Measurements from ENCODE around the gene MSI2. TPM values are rescaled to one million over a fixed set of nuclear protein-coding genes. Genes with fewer than 3 reads are reported as not detected.

MSI2 gene
- total and polyA plus RNA-seq, 2 experiments from 2014 or later, result 18.9 to 41.8 TPM

DNA sequence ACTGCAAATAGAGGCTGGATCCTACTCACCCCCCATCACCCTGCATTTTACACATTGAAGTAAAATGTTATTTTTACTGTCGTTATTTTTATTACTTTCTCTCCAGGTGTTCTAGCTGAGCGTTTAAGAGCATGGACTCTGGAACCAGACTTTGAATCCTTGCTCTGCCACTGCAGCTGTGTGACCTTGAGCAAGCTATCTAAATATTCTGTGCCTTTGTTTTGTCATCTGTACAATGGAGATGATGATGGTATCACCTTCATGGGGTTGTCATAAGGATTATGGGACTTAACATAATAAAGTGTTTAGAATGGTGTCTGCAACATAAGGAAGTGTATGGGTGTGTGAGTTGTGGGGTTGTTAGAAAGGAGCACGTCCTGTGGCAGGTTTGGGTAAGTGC, 17.8 kb downstream of the MSI2 start:
- H3K27ac ChIP-seq (ENCODE audit: low read depth), result no peak overlapping the region
- ATAC-seq, result no peak
- Mint-ChIP-seq H3K4me1 (peaks cover 32% of the 10 kb centered on the region), H3K27ac (no peak overlapping the region), H3K27me3 (ENCODE audit: insufficient read depth, low read depth, poor library complexity) (peaks cover 2% of the 10 kb centered on the region), H3K4me3 (no peak overlapping the region), H3K36me3 (ENCODE audit: low read depth) (peaks cover 30% of the 10 kb centered on the region), H3K9me3 (no peaks in the 10 kb centered on the region)
- no peak overlapping the region for H2AFZ ChIP-seq
- DNase-seq (ENCODE audit: low spot score), result no peak
- H3K4me1 ChIP-seq (ENCODE audit: insufficient read depth), result peaks cover 17% of the 10 kb centered on the region
- H3K36me3 ChIP-seq (ENCODE audit: insufficient read depth), result no peaks in the 10 kb centered on the region; the same call in 1 of the 2 replicates
- H3K4me3 ChIP-seq, result no peak overlapping the region
- no peaks in the 10 kb centered on the region for H3K9me2 ChIP-seq (ENCODE audit: insufficient read depth)
- no peak for TF ChIP-seq CTCF (conservative IDR thresholded peaks at IDR 0.05; ENCODE audit: low read depth in 2 of 2)
- no peak for TF ChIP-seq REST (IDR thresholded peaks at IDR 0.05; ENCODE audit: unreplicated experiment)
- TF ChIP-seq NANOG (IDR thresholded peaks at IDR 0.05; ENCODE audit: borderline replicate concordance), result no peak
- no peak for TF ChIP-seq ZNF331 (CRISPR knock-in tag; IDR thresholded peaks at IDR 0.05; ENCODE audit: low read depth)
- no peak for TF ChIP-seq STAT1 (IDR thresholded peaks at IDR 0.05; ENCODE audit: unreplicated experiment)
- TF ChIP-seq ETS1 (IDR thresholded peaks at IDR 0.05), result no peak
- TF ChIP-seq EZH2phosphoT487 (IDR thresholded peaks at IDR 0.05; ENCODE audit: unreplicated experiment), result no peak
- TF ChIP-seq POLR2AphosphoS5 (IDR thresholded peaks at IDR 0.05; ENCODE audit: low read depth), result no peak
- TF ChIP-seq EZH2 (IDR thresholded peaks at IDR 0.05; ENCODE audit: low read depth, unreplicated experiment), result no peak
- no peak for TF ChIP-seq CREB1 (CRISPR knock-in tag; IDR thresholded peaks at IDR 0.05; ENCODE audit: low read depth)
- TF ChIP-seq, protein P1, sequence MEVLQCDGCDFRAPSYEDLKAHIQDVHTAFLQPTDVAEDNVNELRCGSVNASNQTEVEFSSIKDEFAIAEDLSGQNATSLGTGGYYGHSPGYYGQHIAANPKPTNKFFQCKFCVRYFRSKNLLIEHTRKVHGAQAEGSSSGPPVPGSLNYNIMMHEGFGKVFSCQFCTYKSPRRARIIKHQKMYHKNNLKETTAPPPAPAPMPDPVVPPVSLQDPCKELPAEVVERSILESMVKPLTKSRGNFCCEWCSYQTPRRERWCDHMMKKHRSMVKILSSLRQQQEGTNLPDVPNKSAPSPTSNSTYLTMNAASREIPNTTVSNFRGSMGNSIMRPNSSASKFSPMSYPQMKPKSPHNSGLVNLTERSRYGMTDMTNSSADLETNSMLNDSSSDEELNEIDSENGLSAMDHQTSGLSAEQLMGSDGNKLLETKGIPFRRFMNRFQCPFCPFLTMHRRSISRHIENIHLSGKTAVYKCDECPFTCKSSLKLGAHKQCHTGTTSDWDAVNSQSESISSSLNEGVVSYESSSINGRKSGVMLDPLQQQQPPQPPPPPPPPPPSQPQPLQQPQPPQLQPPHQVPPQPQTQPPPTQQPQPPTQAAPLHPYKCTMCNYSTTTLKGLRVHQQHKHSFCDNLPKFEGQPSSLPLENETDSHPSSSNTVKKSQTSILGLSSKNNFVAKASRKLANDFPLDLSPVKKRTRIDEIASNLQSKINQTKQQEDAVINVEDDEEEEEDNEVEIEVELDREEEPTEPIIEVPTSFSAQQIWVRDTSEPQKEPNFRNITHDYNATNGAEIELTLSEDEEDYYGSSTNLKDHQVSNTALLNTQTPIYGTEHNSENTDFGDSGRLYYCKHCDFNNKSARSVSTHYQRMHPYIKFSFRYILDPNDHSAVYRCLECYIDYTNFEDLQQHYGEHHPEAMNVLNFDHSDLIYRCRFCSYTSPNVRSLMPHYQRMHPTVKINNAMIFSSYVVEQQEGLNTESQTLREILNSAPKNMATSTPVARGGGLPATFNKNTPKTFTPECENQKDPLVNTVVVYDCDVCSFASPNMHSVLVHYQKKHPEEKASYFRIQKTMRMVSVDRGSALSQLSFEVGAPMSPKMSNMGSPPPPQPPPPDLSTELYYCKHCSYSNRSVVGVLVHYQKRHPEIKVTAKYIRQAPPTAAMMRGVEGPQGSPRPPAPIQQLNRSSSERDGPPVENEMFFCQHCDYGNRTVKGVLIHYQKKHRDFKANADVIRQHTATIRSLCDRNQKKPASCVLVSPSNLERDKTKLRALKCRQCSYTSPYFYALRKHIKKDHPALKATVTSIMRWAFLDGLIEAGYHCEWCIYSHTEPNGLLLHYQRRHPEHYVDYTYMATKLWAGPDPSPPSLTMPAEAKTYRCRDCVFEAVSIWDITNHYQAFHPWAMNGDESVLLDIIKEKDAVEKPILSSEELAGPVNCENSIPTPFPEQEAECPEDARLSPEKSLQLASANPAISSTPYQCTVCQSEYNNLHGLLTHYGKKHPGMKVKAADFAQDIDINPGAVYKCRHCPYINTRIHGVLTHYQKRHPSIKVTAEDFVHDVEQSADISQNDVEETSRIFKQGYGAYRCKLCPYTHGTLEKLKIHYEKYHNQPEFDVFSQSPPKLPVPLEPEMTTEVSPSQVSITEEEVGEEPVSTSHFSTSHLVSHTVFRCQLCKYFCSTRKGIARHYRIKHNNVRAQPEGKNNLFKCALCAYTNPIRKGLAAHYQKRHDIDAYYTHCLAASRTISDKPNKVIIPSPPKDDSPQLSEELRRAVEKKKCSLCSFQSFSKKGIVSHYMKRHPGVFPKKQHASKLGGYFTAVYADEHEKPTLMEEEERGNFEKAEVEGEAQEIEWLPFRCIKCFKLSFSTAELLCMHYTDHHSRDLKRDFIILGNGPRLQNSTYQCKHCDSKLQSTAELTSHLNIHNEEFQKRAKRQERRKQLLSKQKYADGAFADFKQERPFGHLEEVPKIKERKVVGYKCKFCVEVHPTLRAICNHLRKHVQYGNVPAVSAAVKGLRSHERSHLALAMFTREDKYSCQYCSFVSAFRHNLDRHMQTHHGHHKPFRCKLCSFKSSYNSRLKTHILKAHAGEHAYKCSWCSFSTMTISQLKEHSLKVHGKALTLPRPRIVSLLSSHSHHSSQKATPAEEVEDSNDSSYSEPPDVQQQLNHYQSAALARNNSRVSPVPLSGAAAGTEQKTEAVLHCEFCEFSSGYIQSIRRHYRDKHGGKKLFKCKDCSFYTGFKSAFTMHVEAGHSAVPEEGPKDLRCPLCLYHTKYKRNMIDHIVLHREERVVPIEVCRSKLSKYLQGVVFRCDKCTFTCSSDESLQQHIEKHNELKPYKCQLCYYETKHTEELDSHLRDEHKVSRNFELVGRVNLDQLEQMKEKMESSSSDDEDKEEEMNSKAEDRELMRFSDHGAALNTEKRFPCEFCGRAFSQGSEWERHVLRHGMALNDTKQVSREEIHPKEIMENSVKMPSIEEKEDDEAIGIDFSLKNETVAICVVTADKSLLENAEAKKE (CRISPR knock-in tag; IDR thresholded peaks at IDR 0.05), result no peak
- no peak for TF ChIP-seq JUNB (IDR thresholded peaks at IDR 0.05; ENCODE audit: unreplicated experiment)
- TF ChIP-seq ZNF114 (CRISPR knock-in tag; IDR thresholded peaks at IDR 0.05), result no peak
- H3K27me3 ChIP-seq (ENCODE audit: insufficient read depth), result no peaks in the 10 kb centered on the region
- no peaks in the 10 kb centered on the region for H3F3A ChIP-seq (replicated peaks; ENCODE audit: low read depth)
- H3K4me2 ChIP-seq, result no peak overlapping the region
- peaks cover 14% of the 10 kb centered on the region; the same call in 1 of the 2 replicates for H3K79me2 ChIP-seq (replicated peaks; ENCODE audit: insufficient read depth)
- peaks cover 51% of the 10 kb centered on the region for H4K20me1 ChIP-seq (replicated peaks; ENCODE audit: insufficient read depth)

Measured in GM23338 (cell line).